NB4 (cell line): ENCODE results near the gene ANO7.

ENCODE experiments used
- DNase-seq: peaks from one replicate; pipeline ENCODE4 v3.0.0; 2010; ENCODE audit warnings: low read depth
- H3K4me3 ChIP-seq: one replicate; pipeline ENCODE4 v1.5.1; 2011; ENCODE audit warnings: mild to moderate bottlenecking, low read depth, low read length, moderate library complexity
- MYC ChIP-seq: IDR thresholded peaks from 2 replicates; pipeline ENCODE4 v1.6.1; 2011; ENCODE audit warnings: low read depth, low read length
- POLR2A ChIP-seq: IDR thresholded peaks from 2 replicates; pipeline ENCODE4 v1.6.1; 2011; ENCODE audit warnings: mild to moderate bottlenecking; ENCODE audit not compliant: insufficient read length; ENCODE audit errors: extremely low read depth
- TF ChIP-seq, protein P1 (sequence below): IDR thresholded peaks from 2 replicates; pipeline ENCODE4 v1.6.1; 2011; ENCODE audit warnings: low read depth, low read length
- TF ChIP-seq, protein P2 (sequence below): IDR thresholded peaks from one replicate; pipeline ENCODE4 v1.5.1; 2012; ENCODE audit warnings: low read depth, low read length

The ANO7 gene

DNA sequence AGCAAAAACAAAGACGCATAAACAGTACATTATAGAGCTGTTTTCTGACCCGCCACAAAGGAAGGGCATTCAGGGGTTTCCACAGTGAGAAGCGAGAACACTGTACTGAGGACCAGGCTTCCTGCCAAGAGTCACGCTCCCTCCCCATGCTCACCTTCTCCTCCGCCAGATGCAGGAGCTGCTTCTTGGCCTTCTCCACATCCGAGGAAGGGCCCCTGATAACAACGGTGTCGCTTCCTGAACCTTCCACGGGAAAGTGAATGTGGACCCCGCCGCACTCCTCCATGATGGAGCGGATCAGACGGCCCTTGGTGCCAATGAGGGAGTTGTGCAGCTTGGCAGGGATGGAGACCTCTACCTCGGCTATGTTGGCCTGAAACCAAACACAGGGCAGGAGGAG, 53.8 kb downstream of the ANO7 start:
- no peak for DNase-seq
- no peak overlapping the region for H3K4me3 ChIP-seq
- TF ChIP-seq, protein P1, sequence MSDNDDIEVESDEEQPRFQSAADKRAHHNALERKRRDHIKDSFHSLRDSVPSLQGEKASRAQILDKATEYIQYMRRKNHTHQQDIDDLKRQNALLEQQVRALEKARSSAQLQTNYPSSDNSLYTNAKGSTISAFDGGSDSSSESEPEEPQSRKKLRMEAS = no peak
- TF ChIP-seq MYC = no peak
- no peak for TF ChIP-seq POLR2A
- TF ChIP-seq, protein P2, sequence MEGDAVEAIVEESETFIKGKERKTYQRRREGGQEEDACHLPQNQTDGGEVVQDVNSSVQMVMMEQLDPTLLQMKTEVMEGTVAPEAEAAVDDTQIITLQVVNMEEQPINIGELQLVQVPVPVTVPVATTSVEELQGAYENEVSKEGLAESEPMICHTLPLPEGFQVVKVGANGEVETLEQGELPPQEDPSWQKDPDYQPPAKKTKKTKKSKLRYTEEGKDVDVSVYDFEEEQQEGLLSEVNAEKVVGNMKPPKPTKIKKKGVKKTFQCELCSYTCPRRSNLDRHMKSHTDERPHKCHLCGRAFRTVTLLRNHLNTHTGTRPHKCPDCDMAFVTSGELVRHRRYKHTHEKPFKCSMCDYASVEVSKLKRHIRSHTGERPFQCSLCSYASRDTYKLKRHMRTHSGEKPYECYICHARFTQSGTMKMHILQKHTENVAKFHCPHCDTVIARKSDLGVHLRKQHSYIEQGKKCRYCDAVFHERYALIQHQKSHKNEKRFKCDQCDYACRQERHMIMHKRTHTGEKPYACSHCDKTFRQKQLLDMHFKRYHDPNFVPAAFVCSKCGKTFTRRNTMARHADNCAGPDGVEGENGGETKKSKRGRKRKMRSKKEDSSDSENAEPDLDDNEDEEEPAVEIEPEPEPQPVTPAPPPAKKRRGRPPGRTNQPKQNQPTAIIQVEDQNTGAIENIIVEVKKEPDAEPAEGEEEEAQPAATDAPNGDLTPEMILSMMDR = no peak

DNA sequence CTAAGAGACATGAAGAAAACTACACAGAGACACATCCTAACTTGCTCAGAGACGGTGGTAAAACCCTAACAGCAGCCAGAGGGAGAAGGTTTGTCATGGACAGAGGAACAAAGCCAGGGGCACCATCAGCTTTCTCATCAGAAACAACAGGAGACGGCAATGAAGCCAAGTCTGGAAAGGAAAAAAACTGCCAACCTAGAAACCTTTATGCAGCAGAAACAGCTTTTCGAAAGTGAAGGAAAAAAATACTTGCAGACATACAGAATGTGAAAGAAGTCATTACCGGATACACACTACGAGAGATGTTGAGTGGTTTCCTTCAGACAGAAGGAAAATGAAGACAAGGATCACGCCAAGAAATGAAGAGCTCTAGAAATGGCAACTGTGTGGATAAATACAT, 55.9 kb downstream of the ANO7 start:
- H3K4me3 ChIP-seq = no peak overlapping the region
- TF ChIP-seq, protein P1 = no peak
- TF ChIP-seq POLR2A (no peak), MYC (no peak)
- TF ChIP-seq, protein P2 = no peak
- DNase-seq = no peak

DNA sequence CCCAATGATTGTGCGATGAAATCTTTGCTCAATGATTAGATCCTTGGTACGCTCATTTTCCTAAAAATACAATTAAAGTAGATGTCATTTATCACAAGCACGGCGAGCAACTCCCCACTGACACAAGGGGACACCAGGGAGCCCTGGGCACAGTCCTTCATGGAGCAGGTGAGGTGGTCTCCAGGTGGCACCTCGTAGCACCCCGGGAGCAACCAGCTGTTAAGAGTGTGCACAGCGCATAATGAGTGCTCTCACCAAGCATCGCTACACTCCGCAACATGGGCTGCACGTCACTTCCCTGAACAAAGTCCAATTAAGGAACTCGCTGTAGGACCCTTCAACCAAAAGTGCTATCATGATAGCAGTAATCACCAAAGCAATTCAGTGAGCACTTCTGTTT, 59.8 kb downstream of the ANO7 start:
- no peak overlapping the region for H3K4me3 ChIP-seq
- no peak for DNase-seq
- TF ChIP-seq MYC (no peak), POLR2A (no peak)
- TF ChIP-seq, protein P1 = no peak
- TF ChIP-seq, protein P2 = no peak

DNA sequence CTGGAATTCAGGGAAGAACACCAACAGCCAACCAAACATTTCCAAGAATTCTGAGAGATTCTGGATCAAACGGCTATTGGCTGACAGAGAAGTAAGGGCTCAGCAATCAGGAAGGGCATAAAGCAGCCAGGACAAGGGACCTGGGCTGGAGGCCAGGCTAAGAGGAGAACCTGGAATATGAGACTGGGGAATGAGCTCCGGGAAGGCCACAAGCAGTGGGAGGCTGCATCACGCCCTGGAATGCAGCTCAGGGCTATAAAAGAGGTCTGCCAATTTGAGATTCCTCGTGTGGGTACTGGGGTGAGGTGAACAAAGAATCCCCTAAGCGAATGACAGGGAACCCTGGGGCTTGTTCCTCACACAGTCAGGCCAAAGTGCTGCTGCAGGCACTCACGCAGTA, 60.4 kb downstream of the ANO7 start:
- no peak overlapping the region for H3K4me3 ChIP-seq
- no peak for DNase-seq
- TF ChIP-seq MYC (no peak), POLR2A (no peak)
- TF ChIP-seq, protein P2 = no peak
- TF ChIP-seq, protein P1 = no peak

DNA sequence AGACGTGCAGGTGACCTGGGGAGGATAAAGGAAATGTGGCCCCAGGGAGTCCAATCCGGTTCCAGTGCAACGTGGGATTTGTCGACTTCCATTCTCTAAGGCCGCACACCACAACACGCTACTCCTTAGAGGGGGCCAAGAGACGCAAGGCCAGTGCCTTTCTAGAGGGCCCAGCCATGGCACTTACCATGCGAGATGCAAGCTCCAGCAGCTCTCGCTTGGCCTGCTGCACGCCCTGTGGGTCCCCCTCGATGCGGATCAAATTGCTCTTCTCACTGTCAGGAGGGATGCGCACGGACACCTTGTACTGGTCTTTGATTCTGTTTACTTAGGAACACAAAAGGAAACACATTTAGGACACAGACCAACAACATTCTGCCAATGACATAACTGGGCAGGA, 61.2 kb downstream of the ANO7 start:
- no peak overlapping the region for H3K4me3 ChIP-seq
- DNase-seq = no peak
- TF ChIP-seq, protein P2 = no peak
- TF ChIP-seq, protein P1 = no peak
- TF ChIP-seq POLR2A (no peak), MYC (no peak)
